ENCODE results near the gene CRB1. TPM values are rescaled to one million over a fixed set of nuclear protein-coding genes. Genes with fewer than 3 reads are reported as not detected.

The CRB1 gene
- total RNA-seq, 1 experiment from 2014 or later = not detected

DNA sequence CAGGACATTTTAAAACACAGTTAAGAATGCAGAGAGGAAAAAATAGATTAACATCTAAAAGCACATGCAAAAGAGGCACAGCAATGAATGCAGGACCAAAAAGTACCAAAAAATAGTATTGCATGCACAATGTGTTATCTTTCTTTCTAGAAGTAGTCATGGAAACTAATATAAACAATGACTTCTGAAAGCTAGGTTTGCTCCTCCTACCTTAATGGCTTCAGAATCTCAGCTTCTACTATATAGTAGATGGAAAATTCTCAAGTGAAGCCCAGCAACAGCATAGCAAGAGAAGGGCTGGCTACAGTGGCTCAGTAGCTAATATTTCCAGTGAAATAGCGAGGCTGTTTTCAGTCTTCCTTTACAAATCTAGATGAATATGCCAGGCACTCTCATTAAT lies 125.1 kb downstream of the CRB1 start:
- Histone ChIP-seq H4K5ac (ENCODE audit: insufficient read length, low read depth, low read length) (no peak overlapping the region), H2BK20ac (ENCODE audit: low read depth, low read length, poor library complexity, severe bottlenecking) (no peak overlapping the region), H3K56ac (ENCODE audit: insufficient read length, low read depth, low read length) (no peak overlapping the region), H3K23ac (ENCODE audit: insufficient read length, low read depth, low read length) (no peak overlapping the region), H3K4me2 (ENCODE audit: insufficient read depth, insufficient read length, low read length) (no peak overlapping the region), H2AFZ (ENCODE audit: low read length) (no peak overlapping the region), H4K91ac (ENCODE audit: insufficient read length, low read depth, low read length) (no peak overlapping the region), H3K27me3 (ENCODE audit: insufficient read depth, low read length) (no peaks in the 10 kb centered on the region), H3K79me2 (ENCODE audit: insufficient read depth, low read length) (no peaks in the 10 kb centered on the region), H2BK120ac (ENCODE audit: low read depth, low read length, poor library complexity, severe bottlenecking) (no peak overlapping the region), H2BK12ac (ENCODE audit: insufficient read length, low read depth, low read length) (no peak overlapping the region), H2AK5ac (ENCODE audit: insufficient read length, low read length) (no peak overlapping the region), H3K23me2 (ENCODE audit: insufficient read length, low read depth, low read length, poor library complexity, severe bottlenecking) (no peaks in the 10 kb centered on the region), H3K18ac (ENCODE audit: insufficient read length, low read depth, low read length) (no peak overlapping the region), H3K79me1 (ENCODE audit: insufficient read depth, low read depth, low read length, poor library complexity, severe bottlenecking) (no peaks in the 10 kb centered on the region), H3K9me3 (ENCODE audit: control insufficient read depth, low read depth, low read length) (no peaks in the 10 kb centered on the region), H2BK15ac (ENCODE audit: low read depth, low read length) (no peak overlapping the region), H4K8ac (replicated peaks; ENCODE audit: insufficient read length, low read depth, low read length) (no peak overlapping the region), H3K14ac (ENCODE audit: insufficient read depth, low read length) (no peak overlapping the region), H3K4me1 (ENCODE audit: insufficient read depth, low read length) (no peaks in the 10 kb centered on the region; the same call in 1 of the 2 replicates), H3K9ac (ENCODE audit: extremely low read depth, insufficient read length, low read length) (no peak overlapping the region), H3T11ph (ENCODE audit: low read length) (no peak overlapping the region), H2BK5ac (ENCODE audit: insufficient read length, low read length) (no peak overlapping the region), H3K27ac (ENCODE audit: insufficient read length, low read depth, low read length) (no peak overlapping the region), H3K4ac (ENCODE audit: low read depth, low read length) (no peak overlapping the region), H4K20me1 (ENCODE audit: control insufficient read depth, insufficient read depth, insufficient read length) (no peaks in the 10 kb centered on the region)
- no peaks in the 10 kb centered on the region for H3K36me3 Mint-ChIP-seq (ENCODE audit: insufficient read depth in 1 of 3, low read depth in 3 of 3)
- H3K27ac Mint-ChIP-seq = no peak overlapping the region
- peaks cover 2 to 4% of the 10 kb centered on the region in 2 experiments; a peak in 3 of 4 replicates for H3K4me1 Mint-ChIP-seq
- no peaks in the 10 kb centered on the region for H3K27me3 Mint-ChIP-seq (ENCODE audit: low read depth)
- WGBS (ENCODE audit: extremely low coverage, insufficient read length, low lambda C conversion rate) = no CpG with 5 or more reads among the region's 1 CpG
- TF ChIP-seq, protein P1, sequence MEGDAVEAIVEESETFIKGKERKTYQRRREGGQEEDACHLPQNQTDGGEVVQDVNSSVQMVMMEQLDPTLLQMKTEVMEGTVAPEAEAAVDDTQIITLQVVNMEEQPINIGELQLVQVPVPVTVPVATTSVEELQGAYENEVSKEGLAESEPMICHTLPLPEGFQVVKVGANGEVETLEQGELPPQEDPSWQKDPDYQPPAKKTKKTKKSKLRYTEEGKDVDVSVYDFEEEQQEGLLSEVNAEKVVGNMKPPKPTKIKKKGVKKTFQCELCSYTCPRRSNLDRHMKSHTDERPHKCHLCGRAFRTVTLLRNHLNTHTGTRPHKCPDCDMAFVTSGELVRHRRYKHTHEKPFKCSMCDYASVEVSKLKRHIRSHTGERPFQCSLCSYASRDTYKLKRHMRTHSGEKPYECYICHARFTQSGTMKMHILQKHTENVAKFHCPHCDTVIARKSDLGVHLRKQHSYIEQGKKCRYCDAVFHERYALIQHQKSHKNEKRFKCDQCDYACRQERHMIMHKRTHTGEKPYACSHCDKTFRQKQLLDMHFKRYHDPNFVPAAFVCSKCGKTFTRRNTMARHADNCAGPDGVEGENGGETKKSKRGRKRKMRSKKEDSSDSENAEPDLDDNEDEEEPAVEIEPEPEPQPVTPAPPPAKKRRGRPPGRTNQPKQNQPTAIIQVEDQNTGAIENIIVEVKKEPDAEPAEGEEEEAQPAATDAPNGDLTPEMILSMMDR (conservative IDR thresholded peaks at IDR 0.05) = no peak
- H3K4me3 Mint-ChIP-seq = no peak overlapping the region
- no peaks in the 10 kb centered on the region for H3K9me3 Mint-ChIP-seq
- no peak for DNase-seq
